ENCODE measurements around the gene MDN1.

The MDN1 gene

GRCh38 chr6:89782222-89782621 lies 37.4 kb downstream of the MDN1 start:
- no peak for TF ChIP-seq CTCF (conservative IDR thresholded peaks at IDR 0.05; ENCODE audit: low read length)
- DNase-seq (ENCODE audit: low read depth), result no peak
- H3K4me3 ChIP-seq (ENCODE audit: low read length), result no peak overlapping the region

GRCh38 chr6:89781070-89782034 lies 38.2 kb downstream of the MDN1 start:
- DNase-seq (ENCODE audit: low read depth), result no peak
- TF ChIP-seq CTCF (conservative IDR thresholded peaks at IDR 0.05; ENCODE audit: low read length), result no peak
- H3K4me3 ChIP-seq (ENCODE audit: low read length), result no peak overlapping the region

- TF ChIP-seq CTCF (conservative IDR thresholded peaks at IDR 0.05; ENCODE audit: low read length), result no peak
- no peak for DNase-seq (ENCODE audit: low read depth)
- H3K4me3 ChIP-seq (ENCODE audit: low read length), result no peak overlapping the region
Observed at GRCh38 chr6:89777455-89777854, 42.1 kb downstream of the MDN1 start.

GRCh38 chr6:89776583-89777233 lies 42.9 kb downstream of the MDN1 start:
- DNase-seq (ENCODE audit: low read depth), result no peak

GRCh38 chr6:89775150-89775549 lies 44.4 kb downstream of the MDN1 start:
- no peak for TF ChIP-seq CTCF (conservative IDR thresholded peaks at IDR 0.05; ENCODE audit: low read length)
- no peak for DNase-seq (ENCODE audit: low read depth)
- no peak overlapping the region for H3K4me3 ChIP-seq (ENCODE audit: low read length)

More at GRCh38 chr6:89776583-89777233, 42.9 kb downstream of the MDN1 start:
- no peak overlapping the region for H3K4me3 ChIP-seq (ENCODE audit: low read length)
- TF ChIP-seq CTCF (conservative IDR thresholded peaks at IDR 0.05; ENCODE audit: low read length), result no peak

GRCh38 chr6:89769572-89769971 lies 50.0 kb downstream of the MDN1 start:
- TF ChIP-seq CTCF (conservative IDR thresholded peaks at IDR 0.05; ENCODE audit: low read length), result no peak
- H3K4me3 ChIP-seq (ENCODE audit: low read length), result no peak overlapping the region
- no peak for DNase-seq (ENCODE audit: low read depth)
